OCI-LY1 (cell line): ENCODE measurements around the gene BASP1.

Experiments
- H2AFZ ChIP-seq: fragments of 200-600 bp; sonication (generic), shearing (Covaris generic); 2 replicates; pipeline ENCODE4 v1.6.0; 2014; ENCODE audit warnings: antibody characterized with exemption, mild to moderate bottlenecking, low read length
- H3F3A ChIP-seq: fragments of 200-600 bp; sonication (generic), shearing (Covaris generic); 2 replicates; pipeline ENCODE4 v1.6.0; 2014; ENCODE audit warnings: mild to moderate bottlenecking, antibody characterized with exemption, low read length, moderate library complexity; ENCODE audit not compliant: insufficient read depth
- H3K27ac ChIP-seq: fragments of 200-600 bp; sonication (generic); 2 replicates; pipeline ENCODE4 v1.5.1; 2014; ENCODE audit warnings: low read length, mixed run types, mild to moderate bottlenecking, low read depth; ENCODE audit not compliant: poor library complexity, severe bottlenecking
- H3K27me3 ChIP-seq: fragments of 200-600 bp; sonication (generic); 2 replicates; pipeline ENCODE4 v1.6.0; 2014; ENCODE audit warnings: antibody characterized with exemption, mild to moderate bottlenecking, low read length, moderate library complexity; ENCODE audit not compliant: insufficient read depth
- H3K36me3 ChIP-seq: fragments of 200-600 bp; sonication (generic); 2 replicates; pipeline ENCODE4 v1.6.1; 2014; ENCODE audit warnings: mild to moderate bottlenecking, antibody characterized with exemption, low read length, moderate library complexity, mixed read lengths; ENCODE audit not compliant: insufficient read depth
- H3K4me1 ChIP-seq: fragments of 200-600 bp; sonication (generic); 2 replicates; pipeline ENCODE4 v1.5.1; 2014; ENCODE audit warnings: mild to moderate bottlenecking, low read length, moderate library complexity; ENCODE audit not compliant: insufficient read depth, severe bottlenecking
- H3K4me2 ChIP-seq: fragments of 200-600 bp; sonication (generic), shearing (Covaris generic); 2 replicates; pipeline ENCODE4 v1.6.1; 2014; ENCODE audit warnings: low read length
- H3K4me3 ChIP-seq: fragments of 200-600 bp; sonication (generic); 2 replicates; pipeline ENCODE4 v1.5.1; 2014; ENCODE audit warnings: low read length, low read depth, mild to moderate bottlenecking, mixed read lengths; ENCODE audit not compliant: poor library complexity, severe bottlenecking
- H3K79me2 ChIP-seq: fragments of 200-600 bp; shearing (Covaris generic); 2 replicates; pipeline ENCODE4 v1.6.1; 2016; ENCODE audit warnings: mixed run types, low read length, mixed read lengths; ENCODE audit not compliant: insufficient read depth
- H3K9ac ChIP-seq: fragments of 200-600 bp; sonication (generic), shearing (Covaris generic); 2 replicates; pipeline ENCODE4 v1.6.1; 2014; ENCODE audit warnings: mild to moderate bottlenecking, low read length, mixed read lengths
- H3K9me2 ChIP-seq: fragments of 200-600 bp; sonication (generic), shearing (Covaris generic); 2 replicates; pipeline ENCODE4 v1.6.1; 2014; ENCODE audit warnings: low read depth, mild to moderate bottlenecking, low read length, mixed read lengths
- H3K9me3 ChIP-seq: fragments of 200-600 bp; shearing (Covaris generic); 2 replicates; pipeline ENCODE4 v1.6.1; 2014; ENCODE audit warnings: low read length, mixed read lengths
- H4K20me1 ChIP-seq: fragments of 200-600 bp; sonication (generic), shearing (Covaris generic); 2 replicates; pipeline ENCODE4 v1.6.0; 2016; ENCODE audit warnings: mild to moderate bottlenecking, low read length; ENCODE audit not compliant: insufficient read depth
- EZH2 ChIP-seq: fragments of 200-600 bp; sonication (generic), shearing (Covaris generic); IDR thresholded peaks from 2 replicates; pipeline ENCODE4 v1.8.0; 2017; ENCODE audit warnings: borderline replicate concordance, mixed run types, mild to moderate bottlenecking, antibody characterized with exemption, low read length, moderate library complexity, mixed read lengths
- TF ChIP-seq, protein P1 (sequence below): fragments of 200-600 bp; sonication (generic), shearing (Covaris generic); IDR thresholded peaks from 2 replicates; pipeline ENCODE4 v1.5.1; 2017; ENCODE audit warnings: mild to moderate bottlenecking, antibody characterized with exemption, low read length, moderate library complexity, mixed read lengths

The BASP1 gene

GRCh38 chr5:17185349-17185748 lies 32.1 kb upstream of the BASP1 start:
- H3K9me2 ChIP-seq = no peaks in the 10 kb centered on the region
- H3K4me2 ChIP-seq = no peak overlapping the region
- no peaks in the 10 kb centered on the region for H3K9me3 ChIP-seq
- no peaks in the 10 kb centered on the region for H3K27me3 ChIP-seq
- H3K79me2 ChIP-seq = no peaks in the 10 kb centered on the region
- TF ChIP-seq, protein P1, sequence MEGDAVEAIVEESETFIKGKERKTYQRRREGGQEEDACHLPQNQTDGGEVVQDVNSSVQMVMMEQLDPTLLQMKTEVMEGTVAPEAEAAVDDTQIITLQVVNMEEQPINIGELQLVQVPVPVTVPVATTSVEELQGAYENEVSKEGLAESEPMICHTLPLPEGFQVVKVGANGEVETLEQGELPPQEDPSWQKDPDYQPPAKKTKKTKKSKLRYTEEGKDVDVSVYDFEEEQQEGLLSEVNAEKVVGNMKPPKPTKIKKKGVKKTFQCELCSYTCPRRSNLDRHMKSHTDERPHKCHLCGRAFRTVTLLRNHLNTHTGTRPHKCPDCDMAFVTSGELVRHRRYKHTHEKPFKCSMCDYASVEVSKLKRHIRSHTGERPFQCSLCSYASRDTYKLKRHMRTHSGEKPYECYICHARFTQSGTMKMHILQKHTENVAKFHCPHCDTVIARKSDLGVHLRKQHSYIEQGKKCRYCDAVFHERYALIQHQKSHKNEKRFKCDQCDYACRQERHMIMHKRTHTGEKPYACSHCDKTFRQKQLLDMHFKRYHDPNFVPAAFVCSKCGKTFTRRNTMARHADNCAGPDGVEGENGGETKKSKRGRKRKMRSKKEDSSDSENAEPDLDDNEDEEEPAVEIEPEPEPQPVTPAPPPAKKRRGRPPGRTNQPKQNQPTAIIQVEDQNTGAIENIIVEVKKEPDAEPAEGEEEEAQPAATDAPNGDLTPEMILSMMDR = no peak
- TF ChIP-seq EZH2 = no peak
- no peak overlapping the region for H3K27ac ChIP-seq
- no peak overlapping the region for H3K9ac ChIP-seq
- H2AFZ ChIP-seq = no peak overlapping the region
- no peaks in the 10 kb centered on the region for H3K4me1 ChIP-seq
- no peak overlapping the region for H3K4me3 ChIP-seq
- H4K20me1 ChIP-seq = no peaks in the 10 kb centered on the region
- H3K36me3 ChIP-seq = no peaks in the 10 kb centered on the region
- no peaks in the 10 kb centered on the region for H3F3A ChIP-seq

- no peaks in the 10 kb centered on the region for H4K20me1 ChIP-seq
Measured at GRCh38 chr5:17185773-17186172, 31.7 kb upstream of the BASP1 start.

GRCh38 chr5:17186256-17186655 lies 31.2 kb upstream of the BASP1 start:
- no peaks in the 10 kb centered on the region for H3F3A ChIP-seq

More at GRCh38 chr5:17185773-17186172, 31.7 kb upstream of the BASP1 start:
- Histone ChIP-seq H3K4me1 (no peaks in the 10 kb centered on the region), H3K27me3 (no peaks in the 10 kb centered on the region), H3K4me3 (no peak overlapping the region), H3K9ac (no peak overlapping the region), H3K79me2 (no peaks in the 10 kb centered on the region), H3K27ac (no peak overlapping the region), H3K9me2 (no peaks in the 10 kb centered on the region), H2AFZ (no peak overlapping the region), H3K4me2 (no peak overlapping the region), H3K9me3 (no peaks in the 10 kb centered on the region), H3F3A (no peaks in the 10 kb centered on the region), H3K36me3 (no peaks in the 10 kb centered on the region)
- TF ChIP-seq, protein P1 = no peak
- no peak for TF ChIP-seq EZH2

More at GRCh38 chr5:17186256-17186655, 31.2 kb upstream of the BASP1 start:
- no peaks in the 10 kb centered on the region for H3K79me2 ChIP-seq
- H3K4me2 ChIP-seq = no peak overlapping the region
- no peaks in the 10 kb centered on the region for H3K36me3 ChIP-seq
- no peak overlapping the region for H3K4me3 ChIP-seq
- H3K4me1 ChIP-seq = no peaks in the 10 kb centered on the region
- H4K20me1 ChIP-seq = no peaks in the 10 kb centered on the region
- H3K9me3 ChIP-seq = no peaks in the 10 kb centered on the region
- no peak overlapping the region for H3K9ac ChIP-seq
- no peak overlapping the region for H2AFZ ChIP-seq
- H3K9me2 ChIP-seq = no peaks in the 10 kb centered on the region
- no peak overlapping the region for H3K27ac ChIP-seq
- TF ChIP-seq EZH2 = no peak
- TF ChIP-seq, protein P1 = no peak
- H3K27me3 ChIP-seq = no peaks in the 10 kb centered on the region
